ENCODE results near the gene PEAK3.
A peak's percentile ranks its signal among the peaks of the same experiment; 100 is the strongest.

Gene PEAK3

DNA sequence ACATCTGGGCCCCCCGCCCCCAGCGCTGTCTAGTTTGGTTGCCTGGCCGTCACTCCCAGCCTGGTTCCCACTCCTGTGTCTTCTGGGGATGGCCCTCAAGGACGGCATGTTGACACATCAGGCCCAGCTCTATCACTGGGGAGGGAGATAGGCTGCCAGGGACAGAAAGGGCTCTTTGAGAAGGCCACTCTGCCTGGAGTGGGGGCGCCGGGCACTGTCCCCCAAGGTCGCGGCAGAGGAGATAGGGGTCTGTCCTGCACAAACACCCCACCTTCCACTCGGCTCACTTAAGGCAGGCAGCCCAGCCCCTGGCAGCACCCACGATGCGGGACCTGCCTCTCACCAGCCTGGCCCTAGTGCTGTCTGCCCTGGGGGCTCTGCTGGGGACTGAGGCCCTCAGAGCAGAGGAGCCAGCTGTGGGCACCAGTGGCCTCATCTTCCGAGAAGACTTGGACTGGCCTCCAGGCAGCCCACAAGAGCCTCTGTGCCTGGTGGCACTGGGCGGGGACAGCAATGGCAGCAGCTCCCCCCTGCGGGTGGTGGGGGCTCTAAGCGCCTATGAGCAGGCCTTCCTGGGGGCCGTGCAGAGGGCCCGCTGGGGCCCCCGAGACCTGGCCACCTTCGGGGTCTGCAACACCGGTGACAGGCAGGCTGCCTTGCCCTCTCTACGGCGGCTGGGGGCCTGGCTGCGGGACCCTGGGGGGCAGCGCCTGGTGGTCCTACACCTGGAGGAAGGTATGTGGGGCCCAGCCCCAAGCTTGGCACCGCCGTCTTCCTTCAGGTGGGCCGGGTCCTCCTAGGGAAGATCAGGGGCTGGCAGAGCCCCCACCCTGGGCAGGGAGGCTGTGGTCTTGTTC lies 32.7 kb downstream of the PEAK3 start, which contains the start of gene AMH:
AMH (plus strand) TSS at position 314 of the 857 bp plus-strand sequence; CDS start at position 324, 10 bp downstream.
- Histone ChIP-seq H3K4me3 (ENCODE audit: insufficient read depth in 1 of 2, low read depth in 1 of 2, low read length in 2 of 2) (no peak within 1 kb of the TSS), H3K36me3 (ENCODE audit: control insufficient read depth in 1 of 2, insufficient read depth in 2 of 2, low read depth in 1 of 2, low read length in 2 of 2) (peaks cover 43 to 84% of the 10 kb centered on the region in 2 experiments), H3K14ac (ENCODE audit: low read length in 2 of 2) (no peak within 1 kb of the TSS), H2AK5ac (ENCODE audit: low read length, severe bottlenecking) (no peak within 1 kb of the TSS), H3K27ac (ENCODE audit: low read length, poor library complexity, severe bottlenecking) (no peak within 1 kb of the TSS), H3K27me3 (ENCODE audit: control insufficient read depth in 1 of 2, insufficient read depth in 1 of 2, low read length in 2 of 2) (peaks cover 10 to 46% of the 10 kb centered on the region in 2 experiments), H2AFZ (ENCODE audit: low read depth, low read length) (no peak within 1 kb of the TSS), H3K9me3 (ENCODE audit: control insufficient read depth, low read length) (no peaks in the 10 kb centered on the region), H3K4me1 (ENCODE audit: control insufficient read depth, insufficient read depth, low read depth, low read length) (peaks cover 23% of the 10 kb centered on the region), H3K23ac (ENCODE audit: low read length in 2 of 2) (no peak within 1 kb of the TSS), H3K9ac (ENCODE audit: low read length) (no peak within 1 kb of the TSS), H2BK120ac (ENCODE audit: low read depth, low read length) (no peak within 1 kb of the TSS), H3K18ac (ENCODE audit: low read depth in 1 of 2, low read length in 2 of 2) (no peak within 1 kb of the TSS), H4K8ac (ENCODE audit: low read length) (no peak within 1 kb of the TSS), H2BK5ac (ENCODE audit: low read depth, low read length, poor library complexity, severe bottlenecking) (no peak within 1 kb of the TSS), H3K4ac (ENCODE audit: low read depth in 1 of 2, low read length in 2 of 2) (no peak within 1 kb of the TSS), H2BK12ac (ENCODE audit: low read length in 2 of 2) (no peak within 1 kb of the TSS), H3K4me2 (ENCODE audit: low read length, poor library complexity, severe bottlenecking) (no peak within 1 kb of the TSS), H4K91ac (ENCODE audit: low read length) (no peak within 1 kb of the TSS), H3K79me1 (replicated peaks; ENCODE audit: low read length, poor library complexity, severe bottlenecking) (peaks cover 26% of the 10 kb centered on the region), H2BK15ac (ENCODE audit: low read depth, poor library complexity, severe bottlenecking) (no peak within 1 kb of the TSS)
- no peak for DNase-seq
- 91% methylated on average over 27 of the region's 27 CpGs for WGBS

DNA sequence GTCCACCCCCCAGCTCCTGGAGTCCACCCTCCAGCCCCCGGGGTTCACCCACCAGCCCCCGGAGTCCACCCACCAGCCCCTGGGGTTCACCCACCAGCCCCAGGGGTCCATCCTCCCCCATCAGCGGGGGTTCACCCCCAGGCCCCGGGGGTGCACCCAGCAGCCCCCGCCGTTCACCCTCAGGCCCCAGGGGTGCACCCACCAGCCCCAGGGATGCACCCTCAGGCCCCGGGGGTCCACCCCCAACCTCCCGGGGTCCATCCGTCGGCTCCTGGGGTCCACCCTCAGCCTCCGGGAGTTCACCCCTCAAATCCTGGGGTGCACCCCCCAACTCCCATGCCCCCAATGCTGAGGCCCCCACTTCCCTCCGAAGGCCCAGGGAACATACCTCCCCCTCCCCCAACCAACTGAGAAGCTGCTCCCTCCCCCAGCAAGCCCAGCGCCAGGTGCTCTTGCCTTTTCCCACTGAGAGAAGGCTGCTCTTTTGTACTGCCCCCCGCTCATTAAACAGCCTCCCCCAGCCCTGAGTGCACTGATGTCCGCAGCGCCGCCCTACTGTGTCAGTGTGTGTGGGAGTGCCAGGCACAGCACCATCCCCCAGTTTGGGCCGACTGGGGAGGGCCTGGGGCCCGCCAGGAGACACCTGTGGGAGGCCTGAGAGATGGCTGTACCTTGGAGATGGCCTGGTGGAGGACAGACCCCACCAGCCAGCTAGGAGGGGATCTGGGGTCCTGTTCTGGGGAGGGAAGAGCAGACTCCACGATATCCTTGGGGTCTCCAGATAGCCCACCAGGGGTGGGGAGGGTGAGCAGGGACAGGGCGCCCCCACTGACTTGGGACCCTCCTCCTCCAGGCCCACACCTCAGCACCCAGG lies 33.6 kb downstream of the PEAK3 start:
- Histone ChIP-seq H2BK5ac (ENCODE audit: low read depth, low read length, poor library complexity, severe bottlenecking) (no peak overlapping the region), H4K8ac (ENCODE audit: low read length) (no peak overlapping the region), H2BK15ac (ENCODE audit: low read depth, poor library complexity, severe bottlenecking) (no peak overlapping the region), H2AK5ac (ENCODE audit: low read length, severe bottlenecking) (no peak overlapping the region), H3K4ac (ENCODE audit: low read depth in 1 of 2, low read length in 2 of 2) (no peak overlapping the region), H3K9me3 (ENCODE audit: control insufficient read depth, low read length) (no peaks in the 10 kb centered on the region), H3K9ac (ENCODE audit: low read length) (no peak overlapping the region), H3K4me1 (ENCODE audit: control insufficient read depth, insufficient read depth, low read depth, low read length) (peaks cover 17% of the 10 kb centered on the region), H3K18ac (ENCODE audit: low read depth in 1 of 2, low read length in 2 of 2) (no peak overlapping the region), H3K4me3 (ENCODE audit: insufficient read depth in 1 of 2, low read depth in 1 of 2, low read length in 2 of 2) (no peak overlapping the region), H2BK120ac (ENCODE audit: low read depth, low read length) (no peak overlapping the region), H3K23ac (ENCODE audit: low read length in 2 of 2) (no peak overlapping the region), H3K4me2 (ENCODE audit: low read length, poor library complexity, severe bottlenecking) (no peak overlapping the region), H3K79me1 (replicated peaks; ENCODE audit: low read length, poor library complexity, severe bottlenecking) (peaks cover 30% of the 10 kb centered on the region), H2BK12ac (ENCODE audit: low read length in 2 of 2) (no peak overlapping the region), H3K27me3 (ENCODE audit: control insufficient read depth in 1 of 2, insufficient read depth in 1 of 2, low read length in 2 of 2) (peaks cover 8 to 38% of the 10 kb centered on the region in 2 experiments), H2AFZ (ENCODE audit: low read depth, low read length) (no peak overlapping the region), H3K27ac (ENCODE audit: low read length, poor library complexity, severe bottlenecking) (no peak overlapping the region), H3K14ac (ENCODE audit: low read length in 2 of 2) (no peak overlapping the region), H3K36me3 (ENCODE audit: control insufficient read depth in 1 of 2, insufficient read depth in 2 of 2, low read depth in 1 of 2, low read length in 2 of 2) (peaks cover 52 to 93% of the 10 kb centered on the region in 2 experiments), H4K91ac (ENCODE audit: low read length) (no peak overlapping the region)
- DNase-seq, result no peak
- 90% methylated on average over 20 of the region's 21 CpGs for WGBS

DNA sequence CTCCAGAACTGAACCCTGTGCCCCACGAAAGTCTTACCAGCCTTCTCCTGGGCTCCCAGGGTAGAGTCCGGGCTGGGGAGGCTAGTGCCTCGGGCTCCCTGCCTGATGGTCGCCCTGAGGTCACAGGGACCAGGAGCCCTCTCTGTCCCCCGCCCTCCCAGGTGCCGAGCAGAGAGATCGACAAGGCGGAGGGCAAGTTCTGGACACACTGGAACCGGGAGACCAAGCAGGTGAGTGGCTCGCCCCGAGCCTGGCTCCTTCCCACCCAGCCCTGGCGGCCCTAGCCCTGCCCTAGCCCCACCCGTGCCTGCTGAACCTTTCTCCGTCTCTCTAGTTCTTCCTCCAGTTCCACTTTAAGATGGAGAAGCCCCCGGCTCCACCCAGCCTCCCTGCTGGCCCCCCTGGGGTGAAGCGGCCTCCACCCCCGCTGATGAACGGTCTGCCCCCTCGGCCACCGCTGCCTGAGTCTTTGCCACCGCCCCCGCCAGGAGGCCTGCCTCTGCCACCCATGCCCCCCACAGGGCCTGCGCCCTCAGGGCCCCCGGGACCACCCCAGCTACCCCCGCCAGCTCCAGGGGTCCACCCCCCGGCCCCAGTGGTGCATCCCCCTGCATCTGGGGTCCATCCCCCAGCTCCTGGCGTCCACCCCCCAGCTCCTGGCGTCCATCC lies 34.4 kb downstream of the PEAK3 start:
- Histone ChIP-seq H2AFZ (ENCODE audit: low read depth, low read length) (no peak overlapping the region), H2BK12ac (ENCODE audit: low read length in 2 of 2) (no peak overlapping the region), H3K4me2 (ENCODE audit: low read length, poor library complexity, severe bottlenecking) (no peak overlapping the region), H4K8ac (ENCODE audit: low read length) (no peak overlapping the region), H3K79me1 (replicated peaks; ENCODE audit: low read length, poor library complexity, severe bottlenecking) (peaks cover 30% of the 10 kb centered on the region), H3K27ac (ENCODE audit: low read length, poor library complexity, severe bottlenecking) (peak overlapping the region; percentile 59), H3K14ac (ENCODE audit: low read length in 2 of 2) (no peak overlapping the region), H3K4ac (ENCODE audit: low read depth in 1 of 2, low read length in 2 of 2) (no peak overlapping the region), H3K36me3 (ENCODE audit: control insufficient read depth in 1 of 2, insufficient read depth in 2 of 2, low read depth in 1 of 2, low read length in 2 of 2) (peaks cover 54 to 100% of the 10 kb centered on the region in 2 experiments), H3K27me3 (ENCODE audit: control insufficient read depth in 1 of 2, insufficient read depth in 1 of 2, low read length in 2 of 2) (peaks cover under 1 to 30% of the 10 kb centered on the region in 2 experiments), H3K9me3 (ENCODE audit: control insufficient read depth, low read length) (no peaks in the 10 kb centered on the region), H4K91ac (ENCODE audit: low read length) (no peak overlapping the region), H2BK15ac (ENCODE audit: low read depth, poor library complexity, severe bottlenecking) (no peak overlapping the region), H2BK120ac (ENCODE audit: low read depth, low read length) (no peak overlapping the region), H3K4me1 (ENCODE audit: control insufficient read depth, insufficient read depth, low read depth, low read length) (peaks cover 12% of the 10 kb centered on the region), H3K23ac (ENCODE audit: low read length in 2 of 2) (no peak overlapping the region), H2BK5ac (ENCODE audit: low read depth, low read length, poor library complexity, severe bottlenecking) (no peak overlapping the region), H3K18ac (ENCODE audit: low read depth in 1 of 2, low read length in 2 of 2) (no peak overlapping the region), H2AK5ac (ENCODE audit: low read length, severe bottlenecking) (peak overlapping the region; percentile 42), H3K9ac (ENCODE audit: low read length) (no peak overlapping the region), H3K4me3 (ENCODE audit: insufficient read depth in 1 of 2, low read depth in 1 of 2, low read length in 2 of 2) (no peak overlapping the region)
- 90% methylated on average over 19 of the region's 28 CpGs for WGBS
- DNase-seq, result no peak

Data from mesenchymal stem cell (in vitro differentiated cells and primary cell).